Measurements from ENCODE around the gene ARL6IP4. TPM values are rescaled to one million over a fixed set of nuclear protein-coding genes. Genes with fewer than 3 reads are reported as not detected.

ARL6IP4 gene
- polyA plus RNA-seq, 1 donor, result 208 TPM

DNA sequence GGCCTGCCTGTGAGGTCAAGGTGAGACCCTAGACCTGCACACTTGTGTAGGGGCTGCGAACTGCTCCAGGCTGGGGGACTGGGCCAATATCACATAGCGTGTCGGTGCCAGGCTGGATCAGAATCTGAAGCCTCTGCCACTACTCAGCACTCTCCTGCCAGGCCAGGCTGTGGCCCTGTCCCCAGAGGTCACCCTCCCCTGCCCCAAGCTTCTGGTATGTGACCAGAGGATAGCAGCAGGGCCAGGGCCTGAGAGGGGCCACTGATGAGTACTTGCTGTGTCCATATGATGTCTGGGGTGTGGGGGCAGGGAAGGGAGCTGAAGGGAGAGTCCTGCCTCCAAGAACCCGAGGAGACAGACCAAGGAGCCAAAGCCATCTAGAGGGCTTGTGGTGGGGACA lies 17.8 kb downstream of the ARL6IP4 start:
- Histone ChIP-seq H3K4me1 (ENCODE audit: control insufficient read depth, insufficient read depth, low read length) (peaks cover 16% of the 10 kb centered on the region), H3K27ac (ENCODE audit: low read length) (no peak overlapping the region), H3K27me3 (ENCODE audit: control insufficient read depth, insufficient read depth, low read length) (no peaks in the 10 kb centered on the region), H3K36me3 (ENCODE audit: control insufficient read depth, insufficient read depth, low read length) (peaks cover 10% of the 10 kb centered on the region), H3K4me3 (ENCODE audit: low read length) (no peak overlapping the region), H3K9me3 (ENCODE audit: control insufficient read depth, low read depth, low read length) (no peaks in the 10 kb centered on the region)
- DNase-seq, result no peak
- WGBS (ENCODE audit: insufficient coverage, low lambda C conversion rate), result no CpG with 5 or more reads among the region's 4 CpGs

DNA sequence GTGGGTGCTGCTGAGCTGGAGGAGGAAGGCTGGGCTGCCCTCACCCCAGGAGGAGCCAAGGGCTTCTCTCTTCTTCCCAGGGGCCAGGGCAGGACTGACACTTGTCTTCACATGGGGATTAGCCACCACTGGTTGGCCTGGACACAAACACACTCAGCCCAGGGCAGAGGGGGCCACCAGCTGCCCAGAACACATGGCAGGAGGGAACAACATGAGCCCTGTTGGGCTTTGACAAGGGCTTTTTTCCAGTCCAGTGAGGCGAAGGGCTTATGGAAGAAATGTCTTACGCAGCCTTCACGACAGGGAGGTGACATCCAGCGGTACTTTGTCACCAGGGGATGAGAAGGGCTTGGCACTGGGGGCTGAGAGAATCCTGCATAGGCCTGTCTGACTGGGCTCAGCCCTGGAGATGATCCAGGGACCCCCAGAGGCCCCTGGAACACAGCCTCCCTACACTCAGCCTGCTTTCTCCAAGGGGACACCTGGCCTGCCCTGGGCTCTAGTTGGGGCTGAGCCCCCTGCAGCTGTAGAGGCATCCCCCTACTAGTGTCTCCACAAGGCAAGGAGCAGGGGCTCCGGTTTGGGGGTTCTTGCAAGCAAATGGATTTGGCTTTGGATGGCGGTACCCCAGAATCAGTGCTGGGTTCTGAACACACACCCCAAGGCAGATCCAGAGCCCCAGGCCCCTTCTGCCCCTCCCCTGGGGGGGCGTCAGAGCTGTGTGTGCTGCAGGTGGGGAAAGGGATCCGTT lies 18.9 kb downstream of the ARL6IP4 start:
- Histone ChIP-seq H3K27ac (ENCODE audit: low read length) (no peak overlapping the region), H3K36me3 (ENCODE audit: control insufficient read depth, insufficient read depth, low read length) (peaks cover 13% of the 10 kb centered on the region), H3K4me1 (ENCODE audit: control insufficient read depth, insufficient read depth, low read length) (peaks cover 8% of the 10 kb centered on the region), H3K9me3 (ENCODE audit: control insufficient read depth, low read depth, low read length) (no peaks in the 10 kb centered on the region), H3K4me3 (ENCODE audit: low read length) (no peak overlapping the region), H3K27me3 (ENCODE audit: control insufficient read depth, insufficient read depth, low read length) (no peaks in the 10 kb centered on the region)
- DNase-seq, result no peak
- no CpG with 5 or more reads among the region's 8 CpGs for WGBS (ENCODE audit: insufficient coverage, low lambda C conversion rate)

DNA sequence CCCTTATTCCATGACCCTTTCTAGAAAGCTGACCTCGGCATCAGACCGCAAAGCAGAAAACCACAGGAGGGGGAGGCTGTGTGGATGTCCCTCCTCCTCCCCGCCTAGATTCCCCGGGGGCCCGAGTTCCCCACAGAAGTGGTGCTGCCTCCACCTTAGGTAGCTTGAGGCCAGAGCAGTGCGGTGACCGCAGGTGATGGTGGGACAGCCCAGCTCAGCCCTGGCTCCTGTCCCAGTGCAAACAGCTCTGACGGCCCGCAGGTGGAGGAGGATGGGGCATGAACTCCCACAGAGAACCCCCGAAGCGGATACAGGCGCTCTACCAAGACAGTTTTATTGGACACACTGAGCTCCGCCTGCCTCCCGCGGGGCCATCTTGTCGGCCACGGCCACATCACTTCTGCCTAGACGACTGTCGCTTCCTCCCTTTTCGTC lies 19.5 kb downstream of the ARL6IP4 start:
- H3K4me3 ChIP-seq (ENCODE audit: low read length), result no peak overlapping the region
- no peak for DNase-seq
- WGBS (ENCODE audit: insufficient coverage, low lambda C conversion rate), result no CpG with 5 or more reads among the region's 20 CpGs
- peaks cover 15% of the 10 kb centered on the region for H3K36me3 ChIP-seq (ENCODE audit: control insufficient read depth, insufficient read depth, low read length)
- H3K4me1 ChIP-seq (ENCODE audit: control insufficient read depth, insufficient read depth, low read length), result peaks cover 6% of the 10 kb centered on the region
- no peaks in the 10 kb centered on the region for H3K9me3 ChIP-seq (ENCODE audit: control insufficient read depth, low read depth, low read length)
- no peak overlapping the region for H3K27ac ChIP-seq (ENCODE audit: low read length)
- H3K27me3 ChIP-seq (ENCODE audit: control insufficient read depth, insufficient read depth, low read length), result no peaks in the 10 kb centered on the region

DNA sequence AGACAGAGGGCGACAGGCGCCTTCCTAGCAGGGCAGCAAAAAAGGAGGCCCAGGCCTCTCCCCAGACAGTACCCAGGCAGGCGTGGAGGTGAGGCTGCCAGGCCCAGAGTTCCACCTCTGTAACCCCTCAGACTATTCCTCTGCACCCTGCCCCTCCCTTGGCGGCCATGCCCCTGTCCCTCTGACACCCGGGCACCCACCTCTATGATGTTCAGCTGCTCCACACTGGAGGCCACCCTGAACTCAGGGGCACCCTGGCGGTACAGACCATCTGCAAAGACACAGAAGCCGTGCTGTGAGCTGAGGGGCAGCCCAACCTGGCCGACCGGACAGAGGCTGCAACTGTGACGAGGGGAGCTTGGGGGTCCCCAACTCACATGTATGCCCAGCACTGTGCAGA lies 20.1 kb downstream of the ARL6IP4 start:
- DNase-seq, result no peak
- Histone ChIP-seq H3K27ac (ENCODE audit: low read length) (no peak overlapping the region), H3K4me3 (ENCODE audit: low read length) (no peak overlapping the region), H3K4me1 (ENCODE audit: control insufficient read depth, insufficient read depth, low read length) (peaks cover 6% of the 10 kb centered on the region), H3K36me3 (ENCODE audit: control insufficient read depth, insufficient read depth, low read length) (peaks cover 15% of the 10 kb centered on the region), H3K9me3 (ENCODE audit: control insufficient read depth, low read depth, low read length) (no peaks in the 10 kb centered on the region), H3K27me3 (ENCODE audit: control insufficient read depth, insufficient read depth, low read length) (no peaks in the 10 kb centered on the region)
- whole genome bisulfite sequencing (ENCODE audit: insufficient coverage, low lambda C conversion rate), result no CpG with 5 or more reads among the region's 10 CpGs

DNA sequence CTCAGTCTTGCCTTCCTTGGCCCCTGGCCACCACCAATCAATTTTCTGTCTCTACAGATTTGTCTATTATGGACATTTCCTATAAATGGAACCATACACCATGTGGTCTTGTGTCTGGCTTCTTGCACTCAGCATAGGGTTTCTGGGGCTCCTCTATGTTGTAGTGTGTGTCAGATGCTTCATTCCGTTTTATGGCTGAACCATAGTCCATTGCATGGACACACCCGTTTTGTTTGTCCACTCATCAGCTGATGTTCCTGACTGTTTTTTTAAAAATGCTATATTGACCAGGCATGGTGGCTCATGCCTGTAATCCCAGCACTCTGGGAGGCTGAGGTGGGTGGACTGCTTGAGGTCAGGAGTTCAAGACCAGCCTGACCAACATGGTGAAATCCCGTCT lies 21.0 kb downstream of the ARL6IP4 start:
- no peaks in the 10 kb centered on the region for H3K9me3 ChIP-seq (ENCODE audit: control insufficient read depth, low read depth, low read length)
- H3K36me3 ChIP-seq (ENCODE audit: control insufficient read depth, insufficient read depth, low read length), result peaks cover 15% of the 10 kb centered on the region
- peak overlapping the region; percentile 69 for H3K27ac ChIP-seq (ENCODE audit: low read length)
- H3K27me3 ChIP-seq (ENCODE audit: control insufficient read depth, insufficient read depth, low read length), result no peaks in the 10 kb centered on the region
- WGBS (ENCODE audit: insufficient coverage, low lambda C conversion rate), result no CpG with 5 or more reads among the region's 3 CpGs
- H3K4me1 ChIP-seq (ENCODE audit: control insufficient read depth, insufficient read depth, low read length), result peaks cover 6% of the 10 kb centered on the region
- H3K4me3 ChIP-seq (ENCODE audit: low read length), result no peak overlapping the region
- DNase-seq, result peak; percentile 55 to 77

DNA sequence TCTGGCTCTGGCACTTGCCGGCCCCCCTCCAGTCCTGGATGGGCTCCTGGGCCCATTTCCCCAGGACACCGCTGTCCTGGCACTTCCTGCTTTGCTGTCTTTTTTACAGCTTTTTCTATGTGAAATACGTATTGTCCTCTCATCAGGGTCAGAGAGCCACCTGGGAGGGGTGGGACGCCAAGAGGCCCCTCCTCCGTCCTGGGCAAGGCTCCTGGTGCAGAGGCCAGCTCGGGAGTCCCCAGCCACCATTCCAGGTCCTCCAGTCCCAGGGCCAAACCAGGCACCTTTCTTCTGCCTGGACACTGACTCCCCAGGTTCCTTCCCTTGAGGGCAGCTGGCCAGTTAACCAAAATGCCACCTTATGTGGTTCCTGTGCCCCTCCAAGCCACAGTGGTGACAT lies 22.8 kb downstream of the ARL6IP4 start:
- Histone ChIP-seq H3K4me1 (ENCODE audit: control insufficient read depth, insufficient read depth, low read length) (peaks cover 6% of the 10 kb centered on the region), H3K4me3 (ENCODE audit: low read length) (no peak overlapping the region), H3K36me3 (ENCODE audit: control insufficient read depth, insufficient read depth, low read length) (peaks cover 12% of the 10 kb centered on the region), H3K27ac (ENCODE audit: low read length) (no peak overlapping the region), H3K27me3 (ENCODE audit: control insufficient read depth, insufficient read depth, low read length) (no peaks in the 10 kb centered on the region), H3K9me3 (ENCODE audit: control insufficient read depth, low read depth, low read length) (no peaks in the 10 kb centered on the region)
- WGBS (ENCODE audit: insufficient coverage, low lambda C conversion rate), result no CpG with 5 or more reads among the region's 6 CpGs
- no peak for DNase-seq

DNA sequence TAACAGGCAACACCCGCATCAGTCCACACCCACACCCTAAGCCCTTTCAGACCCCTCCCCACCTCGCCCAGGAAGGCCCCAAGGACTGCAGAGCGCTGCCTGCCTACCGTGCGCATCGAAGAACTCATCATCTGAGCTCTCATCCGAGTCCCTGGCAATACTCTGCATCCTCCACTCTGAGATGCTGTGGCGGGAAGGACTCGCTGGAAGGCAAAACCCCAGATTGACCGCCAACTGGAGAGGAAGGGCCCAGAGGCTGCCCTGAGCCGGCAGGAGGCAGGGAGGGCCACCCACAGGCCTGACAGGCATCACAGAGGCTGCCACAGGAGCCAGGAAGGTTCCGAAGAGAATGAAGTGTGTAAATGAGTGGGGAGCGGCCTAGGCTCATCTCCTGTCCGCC lies 23.8 kb downstream of the ARL6IP4 start:
- no peak overlapping the region for H3K27ac ChIP-seq (ENCODE audit: low read length)
- WGBS (ENCODE audit: insufficient coverage, low lambda C conversion rate), result no CpG with 5 or more reads among the region's 14 CpGs
- H3K4me1 ChIP-seq (ENCODE audit: control insufficient read depth, insufficient read depth, low read length), result peaks cover 6% of the 10 kb centered on the region
- no peaks in the 10 kb centered on the region for H3K27me3 ChIP-seq (ENCODE audit: control insufficient read depth, insufficient read depth, low read length)
- no peak for DNase-seq
- peaks cover 15% of the 10 kb centered on the region for H3K36me3 ChIP-seq (ENCODE audit: control insufficient read depth, insufficient read depth, low read length)
- H3K9me3 ChIP-seq (ENCODE audit: control insufficient read depth, low read depth, low read length), result no peaks in the 10 kb centered on the region
- no peak overlapping the region for H3K4me3 ChIP-seq (ENCODE audit: low read length)

DNA sequence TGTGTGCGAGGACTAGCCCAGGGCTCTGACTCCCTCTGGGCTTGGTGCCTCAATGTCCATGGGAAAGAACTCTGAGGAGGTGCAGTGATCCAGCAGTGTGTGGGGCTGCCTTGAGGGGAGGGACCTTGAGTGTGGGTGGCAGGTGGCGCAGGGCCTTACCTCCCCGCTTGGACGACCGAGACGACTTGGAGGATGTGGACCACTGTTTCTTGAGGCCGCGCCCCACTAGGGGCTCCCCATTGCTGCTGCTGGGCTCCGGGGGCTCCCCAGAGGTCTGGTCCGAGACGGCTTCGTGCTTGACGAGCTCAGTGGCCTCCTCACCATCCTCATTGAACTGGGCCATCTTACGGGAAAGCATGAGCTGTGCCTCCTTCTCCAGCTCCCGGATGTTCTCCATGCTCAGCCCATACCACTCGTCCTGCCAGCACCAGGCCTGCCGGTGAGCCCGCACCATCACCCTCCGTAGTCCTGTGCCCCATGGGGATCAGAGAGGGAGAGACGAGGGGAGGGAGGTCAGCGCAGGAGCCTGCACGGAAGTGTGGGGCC lies 24.7 kb downstream of the ARL6IP4 start:
- Histone ChIP-seq H3K36me3 (ENCODE audit: control insufficient read depth, insufficient read depth, low read length) (peaks cover 20% of the 10 kb centered on the region), H3K27me3 (ENCODE audit: control insufficient read depth, insufficient read depth, low read length) (no peaks in the 10 kb centered on the region), H3K4me1 (ENCODE audit: control insufficient read depth, insufficient read depth, low read length) (peaks cover 6% of the 10 kb centered on the region), H3K9me3 (ENCODE audit: control insufficient read depth, low read depth, low read length) (no peaks in the 10 kb centered on the region), H3K4me3 (ENCODE audit: low read length) (no peak overlapping the region), H3K27ac (ENCODE audit: low read length) (no peak overlapping the region)
- no CpG with 5 or more reads among the region's 22 CpGs for WGBS (ENCODE audit: insufficient coverage, low lambda C conversion rate)
- no peak for DNase-seq

DNA sequence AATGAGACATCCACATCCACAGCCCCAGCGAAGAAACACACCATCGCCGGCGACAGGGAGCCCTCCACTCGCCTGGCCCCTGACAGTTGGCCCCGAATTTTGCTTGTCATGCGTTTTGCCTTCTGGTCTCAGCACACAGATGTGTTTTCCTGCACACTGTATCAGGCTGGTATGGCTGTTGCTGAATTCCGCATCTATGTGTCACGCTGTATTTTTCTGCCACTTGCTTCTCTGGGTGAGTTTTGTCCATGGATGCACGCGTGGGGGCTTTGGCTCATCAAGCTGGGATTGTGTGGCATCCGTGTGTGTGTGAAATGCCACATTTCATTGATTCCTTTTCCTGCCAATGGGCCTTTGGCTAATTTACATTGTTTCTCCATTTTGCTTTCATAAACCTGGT lies 26.5 kb downstream of the ARL6IP4 start:
- Histone ChIP-seq H3K4me1 (ENCODE audit: control insufficient read depth, insufficient read depth, low read length) (no peaks in the 10 kb centered on the region), H3K9me3 (ENCODE audit: control insufficient read depth, low read depth, low read length) (no peaks in the 10 kb centered on the region), H3K36me3 (ENCODE audit: control insufficient read depth, insufficient read depth, low read length) (peaks cover 23% of the 10 kb centered on the region), H3K27ac (ENCODE audit: low read length) (no peak overlapping the region), H3K27me3 (ENCODE audit: control insufficient read depth, insufficient read depth, low read length) (no peaks in the 10 kb centered on the region), H3K4me3 (ENCODE audit: low read length) (no peak overlapping the region)
- DNase-seq, result no peak
- 80% methylated on average over 2 of the region's 12 CpGs for WGBS (ENCODE audit: insufficient coverage, low lambda C conversion rate)

DNA sequence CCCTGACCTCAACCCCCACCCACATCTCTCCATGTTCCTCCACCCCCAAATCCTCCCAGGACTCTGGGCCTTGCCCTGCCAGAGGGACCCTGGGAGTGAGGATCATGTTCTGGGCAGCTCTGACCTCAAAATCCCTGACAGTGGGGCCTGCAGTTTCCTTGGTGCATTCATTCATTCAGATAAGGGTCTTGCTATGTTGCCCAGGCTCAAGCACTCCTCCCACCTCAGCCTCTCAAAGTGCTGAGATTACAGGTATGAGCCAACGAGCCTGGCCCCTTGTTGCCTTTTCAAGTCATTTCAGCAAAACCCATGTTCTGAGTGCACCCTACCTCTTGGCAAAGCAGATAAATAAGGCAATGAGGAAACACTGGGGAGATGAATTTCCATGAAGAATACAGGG lies 29.6 kb downstream of the ARL6IP4 start:
- Histone ChIP-seq H3K9me3 (ENCODE audit: control insufficient read depth, low read depth, low read length) (no peaks in the 10 kb centered on the region), H3K27me3 (ENCODE audit: control insufficient read depth, insufficient read depth, low read length) (no peaks in the 10 kb centered on the region), H3K4me1 (ENCODE audit: control insufficient read depth, insufficient read depth, low read length) (no peaks in the 10 kb centered on the region), H3K4me3 (ENCODE audit: low read length) (no peak overlapping the region), H3K27ac (ENCODE audit: low read length) (no peak overlapping the region), H3K36me3 (ENCODE audit: control insufficient read depth, insufficient read depth, low read length) (peaks cover 17% of the 10 kb centered on the region)
- no CpG with 5 or more reads among the region's 1 CpG for WGBS (ENCODE audit: insufficient coverage, low lambda C conversion rate)
- DNase-seq, result no peak

DNA sequence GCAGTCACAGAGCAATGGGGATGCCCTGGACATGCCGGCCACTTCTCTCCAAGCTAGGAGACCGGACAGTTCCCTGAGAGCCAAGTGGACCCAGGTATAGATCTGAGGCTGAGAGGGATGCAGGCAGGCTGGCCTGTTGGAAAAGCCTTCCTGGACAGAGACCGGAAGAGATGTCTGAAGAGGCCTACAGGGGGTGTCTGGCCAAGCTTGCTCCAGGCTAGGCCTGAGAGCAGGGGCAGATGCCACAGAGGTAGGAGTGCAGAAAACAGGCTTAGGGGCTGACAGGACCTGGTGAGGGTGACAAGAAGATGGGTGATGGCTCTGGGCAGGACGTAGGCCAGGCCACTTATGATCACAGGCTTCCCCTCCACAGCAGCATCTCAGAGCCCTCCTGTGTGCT lies 30.2 kb downstream of the ARL6IP4 start:
- peaks cover 17% of the 10 kb centered on the region for H3K36me3 ChIP-seq (ENCODE audit: control insufficient read depth, insufficient read depth, low read length)
- WGBS (ENCODE audit: insufficient coverage, low lambda C conversion rate), result no CpG with 5 or more reads among the region's 4 CpGs
- no peaks in the 10 kb centered on the region for H3K4me1 ChIP-seq (ENCODE audit: control insufficient read depth, insufficient read depth, low read length)
- no peak for DNase-seq
- no peaks in the 10 kb centered on the region for H3K9me3 ChIP-seq (ENCODE audit: control insufficient read depth, low read depth, low read length)
- no peak overlapping the region for H3K27ac ChIP-seq (ENCODE audit: low read length)
- H3K27me3 ChIP-seq (ENCODE audit: control insufficient read depth, insufficient read depth, low read length), result no peaks in the 10 kb centered on the region
- no peak overlapping the region for H3K4me3 ChIP-seq (ENCODE audit: low read length)

Data from large intestine (tissue), 3 donors.